PC-3 (cell line): Measurements from ENCODE around the gene FLT1. TPM values are rescaled to one million over a fixed set of nuclear protein-coding genes. Genes with fewer than 3 reads are reported as not detected.

Source experiments
- ATAC-seq: fragments of 200-7000 bp; cut with Tn5 transposase; 2 replicates; pipeline ENCODE4 v1.9.1; 2020; ENCODE audit warnings: mild to moderate bottlenecking, moderate library complexity
- BruUV-seq: library from RNA; stranded (reverse); fragments of 400-500 nt; replicated peaks from 2 replicates; lab custom pipeline; 2021; lab: Mats Ljungman, UMichigan
- CTCF ChIA-PET: fragments of 300-600 bp; sonication (Branson Sonifier 250); formaldehyde crosslinking; loops from one replicate; lab custom pipeline; 2022; ENCODE audit warnings: antibody characterized with exemption; lab: Charles Lee
- POLR2A ChIA-PET: fragments of 300-600 bp; sonication (Branson Sonifier 250); formaldehyde crosslinking; loops from one replicate; lab custom pipeline; 2022; ENCODE audit warnings: antibody characterized with exemption; ENCODE audit not compliant: unreplicated experiment; lab: Charles Lee
- DNase-seq: peaks from one replicate; pipeline ENCODE4 v3.0.0-alpha.2; 2015
- H2AFZ ChIP-seq: fragments of 300-600 bp; sonication (generic); 2 replicates; pipeline ENCODE4 v1.6.0; 2016; ENCODE audit warnings: antibody characterized with exemption, low read length
- H3F3A ChIP-seq: fragments of 300-600 bp; sonication (generic); one replicate; pipeline ENCODE4 v1.6.0; 2017; ENCODE audit warnings: antibody characterized with exemption, low read length, control low read depth, mild to moderate bottlenecking; ENCODE audit not compliant: unreplicated experiment
- H3K27ac ChIP-seq: fragments of 300-600 bp; sonication (generic); 2 replicates; pipeline ENCODE4 v1.5.1; 2016; ENCODE audit warnings: mild to moderate bottlenecking, low read length
- H3K27me3 ChIP-seq: fragments of 300-600 bp; sonication (generic); 2 replicates; pipeline ENCODE4 v1.6.1; 2016; ENCODE audit warnings: low read length, mixed read lengths
- H3K36me3 ChIP-seq: fragments of 300-600 bp; sonication (generic); 2 replicates; pipeline ENCODE4 v1.6.1; 2016; ENCODE audit warnings: low read depth, mixed run types, low read length, mixed read lengths
- H3K4me1 ChIP-seq: fragments of 300-600 bp; sonication (generic); 2 replicates; pipeline ENCODE4 v1.5.1; 2016; ENCODE audit warnings: low read length; ENCODE audit not compliant: insufficient read depth
- H3K4me2 ChIP-seq: fragments of 300-600 bp; sonication (generic); 2 replicates; pipeline ENCODE4 v1.6.0; 2016; ENCODE audit warnings: low read length
- H3K4me3 ChIP-seq: fragments of 300-600 bp; sonication (generic); 2 replicates; pipeline ENCODE4 v1.5.1; 2016; ENCODE audit warnings: mild to moderate bottlenecking, low read length, mixed read lengths
- H3K79me2 ChIP-seq: fragments of 300-600 bp; sonication (generic); 2 replicates; pipeline ENCODE4 v1.6.1; 2017; ENCODE audit warnings: low read length, mixed read lengths
- H3K9ac ChIP-seq: fragments of 300-600 bp; sonication (generic); 2 replicates; pipeline ENCODE4 v1.6.0; 2016; ENCODE audit warnings: mild to moderate bottlenecking, low read length
- H3K9me2 ChIP-seq: fragments of 300-600 bp; sonication (generic); replicated peaks from 2 replicates; pipeline ENCODE4 v1.6.1; 2016; ENCODE audit warnings: mixed run types, low read length, mixed read lengths
- H3K9me3 ChIP-seq: fragments of 300-600 bp; sonication (generic); 2 replicates; pipeline ENCODE4 v1.6.1; 2016; ENCODE audit warnings: low read length, mixed read lengths
- H4K20me1 ChIP-seq: fragments of 300-600 bp; sonication (generic); 2 replicates; pipeline ENCODE4 v1.6.1; 2016; ENCODE audit warnings: low read length, mixed read lengths
- CTCF ChIP-seq: fragments of 300-600 bp; sonication (generic); conservative IDR thresholded peaks from 2 replicates; pipeline ENCODE4 v1.5.1; 2017; ENCODE audit warnings: antibody characterized with exemption, low read depth, mild to moderate bottlenecking, low read length
- EZH2 ChIP-seq: fragments of 300-600 bp; sonication (generic); IDR thresholded peaks from one replicate; pipeline ENCODE4 v1.6.1; 2017; ENCODE audit warnings: antibody characterized with exemption, mild to moderate bottlenecking, low read length; ENCODE audit not compliant: unreplicated experiment
- EZH2phosphoT487 ChIP-seq: fragments of 300-600 bp; sonication (generic); IDR thresholded peaks from 2 replicates; pipeline ENCODE4 v1.6.1; 2018; ENCODE audit warnings: mild to moderate bottlenecking, antibody characterized with exemption, low read length, borderline replicate concordance
- intact Hi-C: fragments of 100-400 bp; cut with micrococcal nuclease; formaldehyde crosslinking; loops from 2 replicates; pipeline ENCODE4 v1.9.0; 2023
- total RNA-seq: library from RNA; depleted of rRNA; stranded (reverse); fragments of >200 nt; gene quantifications from 2 replicates; pipeline ENCODE4 v1.2.3, GENCODE V29; 2014

FLT1 gene
- total RNA-seq, 1 experiment from 2014 or later, result 1.2 TPM

GRCh38 chr13:28438067-28438466 is 56.9 kb downstream of the FLT1 start:
- ATAC-seq, result no peak
- BruUV-seq, result no TSS peak
- Histone ChIP-seq H3K79me2 (no peaks in the 10 kb centered on the region), H3K36me3 (no peaks in the 10 kb centered on the region), H3K4me1 (no peaks in the 10 kb centered on the region), H3K27ac (no peak overlapping the region), H3F3A (no peaks in the 10 kb centered on the region), H3K4me2 (no peak overlapping the region), H3K9me2 (no peaks in the 10 kb centered on the region), H3K4me3 (no peak overlapping the region), H3K9me3 (no peaks in the 10 kb centered on the region), H4K20me1 (no peaks in the 10 kb centered on the region), H3K9ac (no peak overlapping the region), H2AFZ (no peak overlapping the region), H3K27me3 (peaks cover 88% of the 10 kb centered on the region)
- ChIA-PET CTCF (no interaction called here), POLR2A (no interaction called here)
- TF ChIP-seq EZH2 (no peak), CTCF (no peak), EZH2phosphoT487 (no peak)
- no peak for DNase-seq
- intact Hi-C loops, result no loop called here

- ChIA-PET POLR2A (no interaction called here), CTCF (no interaction called here)
- peaks cover 97% of the 10 kb centered on the region for H3K27me3 ChIP-seq
- ATAC-seq, result no peak
- DNase-seq, result no peak
- H2AFZ ChIP-seq, result no peak overlapping the region
- TF ChIP-seq EZH2phosphoT487, result no peak
- TF ChIP-seq CTCF, result no peak
- no peak for TF ChIP-seq EZH2
- no peak overlapping the region for H3K4me3 ChIP-seq
- H3K36me3 ChIP-seq, result no peaks in the 10 kb centered on the region
- no peak overlapping the region for H3K4me2 ChIP-seq
- H3K27ac ChIP-seq, result no peak overlapping the region
- intact Hi-C loops, result no loop called here
- no peaks in the 10 kb centered on the region for H3K9me2 ChIP-seq
- no peaks in the 10 kb centered on the region for H3K4me1 ChIP-seq
- no peak overlapping the region for H3K9ac ChIP-seq
- H3K9me3 ChIP-seq, result no peaks in the 10 kb centered on the region
- no peaks in the 10 kb centered on the region for H4K20me1 ChIP-seq
- no TSS peak for BruUV-seq
- no peaks in the 10 kb centered on the region for H3K79me2 ChIP-seq
- H3F3A ChIP-seq, result no peaks in the 10 kb centered on the region
Observed at GRCh38 chr13:28435917-28436316, 59.0 kb downstream of the FLT1 start.

- Histone ChIP-seq H2AFZ (no peak overlapping the region), H3K79me2 (no peaks in the 10 kb centered on the region), H4K20me1 (no peaks in the 10 kb centered on the region), H3K9me3 (no peaks in the 10 kb centered on the region), H3K9ac (no peak overlapping the region), H3K4me2 (no peak overlapping the region), H3K4me3 (no peak overlapping the region), H3K36me3 (no peaks in the 10 kb centered on the region), H3K4me1 (no peaks in the 10 kb centered on the region), H3K9me2 (no peaks in the 10 kb centered on the region), H3F3A (no peaks in the 10 kb centered on the region), H3K27me3 (peaks cover 98% of the 10 kb centered on the region), H3K27ac (no peak overlapping the region)
- no peak for TF ChIP-seq EZH2phosphoT487
- TF ChIP-seq CTCF, result no peak
- TF ChIP-seq EZH2, result no peak
- POLR2A ChIA-PET, result no interaction called here
- BruUV-seq, result no TSS peak
- DNase-seq, result no peak
- ATAC-seq, result no peak
- intact Hi-C loops, result no loop called here
- CTCF ChIA-PET, result no interaction called here
Observed at GRCh38 chr13:28434926-28435325, 60.0 kb downstream of the FLT1 start.
